ENCODE results near the gene PICALM.

- TF ChIP-seq CTCF (IDR thresholded peaks at IDR 0.05) = no peak
- TF ChIP-seq POLR2A (IDR thresholded peaks at IDR 0.05) = no peak
Observed at GRCh38 chr11:86050196-86050709, 18.6 kb downstream of the PICALM start.

Measured in testis (tissue), 2 donors.